Suprapubic skin (tissue), 4 donors: ENCODE measurements around the gene ITSN1.

ENCODE experiments used
- POLR2A ChIP-seq, 2 donors: fragments of 450-650 bp; IDR thresholded peaks; one replicate each; pipeline ENCODE4 v1.6.1; 2017; ENCODE audit warnings: antibody characterized with exemption in 2 of 2, mild to moderate bottlenecking in 2 of 2, moderate library complexity in 2 of 2
- POLR2AphosphoS5 ChIP-seq, 3 donors: sonication (generic); formaldehyde crosslinking; IDR thresholded peaks; one replicate each; pipeline ENCODE4 v1.6.1; 2017; ENCODE audit warnings: antibody characterized with exemption in 3 of 3
- TF ChIP-seq, protein P1 (sequence below), 2 donors: fragments of 200-600 bp in 1 of 2; fragments of 450-650 bp in 1 of 2; sonication (generic) in 1 of 2; IDR thresholded peaks; one replicate each; pipeline ENCODE4 v1.5.1; 2016 to 2019; ENCODE audit warnings: antibody characterized with exemption in 2 of 2, mild to moderate bottlenecking in 1 of 2, moderate library complexity in 1 of 2

DNA sequence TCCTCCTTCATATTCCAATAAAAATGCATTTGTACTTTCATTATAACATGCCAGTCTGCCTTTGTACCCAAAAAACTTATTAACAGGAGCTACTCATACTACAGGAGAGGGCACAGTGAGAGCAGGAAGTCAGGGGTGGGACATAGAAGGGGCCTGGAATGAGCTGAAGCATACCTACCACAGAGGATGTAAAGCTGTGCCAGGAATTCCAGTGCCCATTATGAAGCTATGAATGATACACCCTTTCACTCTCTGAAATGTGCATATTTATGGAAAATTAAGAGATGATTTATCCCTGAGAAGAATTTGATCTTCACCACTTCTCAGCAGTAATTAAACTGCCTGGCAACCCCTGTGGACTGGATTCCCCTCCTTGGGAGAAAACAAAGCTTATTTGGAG, 207.5 kb downstream of the ITSN1 start:
- TF ChIP-seq, protein P1, sequence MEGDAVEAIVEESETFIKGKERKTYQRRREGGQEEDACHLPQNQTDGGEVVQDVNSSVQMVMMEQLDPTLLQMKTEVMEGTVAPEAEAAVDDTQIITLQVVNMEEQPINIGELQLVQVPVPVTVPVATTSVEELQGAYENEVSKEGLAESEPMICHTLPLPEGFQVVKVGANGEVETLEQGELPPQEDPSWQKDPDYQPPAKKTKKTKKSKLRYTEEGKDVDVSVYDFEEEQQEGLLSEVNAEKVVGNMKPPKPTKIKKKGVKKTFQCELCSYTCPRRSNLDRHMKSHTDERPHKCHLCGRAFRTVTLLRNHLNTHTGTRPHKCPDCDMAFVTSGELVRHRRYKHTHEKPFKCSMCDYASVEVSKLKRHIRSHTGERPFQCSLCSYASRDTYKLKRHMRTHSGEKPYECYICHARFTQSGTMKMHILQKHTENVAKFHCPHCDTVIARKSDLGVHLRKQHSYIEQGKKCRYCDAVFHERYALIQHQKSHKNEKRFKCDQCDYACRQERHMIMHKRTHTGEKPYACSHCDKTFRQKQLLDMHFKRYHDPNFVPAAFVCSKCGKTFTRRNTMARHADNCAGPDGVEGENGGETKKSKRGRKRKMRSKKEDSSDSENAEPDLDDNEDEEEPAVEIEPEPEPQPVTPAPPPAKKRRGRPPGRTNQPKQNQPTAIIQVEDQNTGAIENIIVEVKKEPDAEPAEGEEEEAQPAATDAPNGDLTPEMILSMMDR (IDR thresholded peaks at IDR 0.05): no peak
- TF ChIP-seq POLR2A (IDR thresholded peaks at IDR 0.05): no peak
- no peak for TF ChIP-seq POLR2AphosphoS5 (IDR thresholded peaks at IDR 0.05)
